ENCODE data around the gene CAPRIN1. TPM values are rescaled to one million over a fixed set of nuclear protein-coding genes. Genes with fewer than 3 reads are reported as not detected.

The CAPRIN1 gene
- total RNA-seq, 2 experiments from 2014 or later, result 202 to 221 TPM

DNA sequence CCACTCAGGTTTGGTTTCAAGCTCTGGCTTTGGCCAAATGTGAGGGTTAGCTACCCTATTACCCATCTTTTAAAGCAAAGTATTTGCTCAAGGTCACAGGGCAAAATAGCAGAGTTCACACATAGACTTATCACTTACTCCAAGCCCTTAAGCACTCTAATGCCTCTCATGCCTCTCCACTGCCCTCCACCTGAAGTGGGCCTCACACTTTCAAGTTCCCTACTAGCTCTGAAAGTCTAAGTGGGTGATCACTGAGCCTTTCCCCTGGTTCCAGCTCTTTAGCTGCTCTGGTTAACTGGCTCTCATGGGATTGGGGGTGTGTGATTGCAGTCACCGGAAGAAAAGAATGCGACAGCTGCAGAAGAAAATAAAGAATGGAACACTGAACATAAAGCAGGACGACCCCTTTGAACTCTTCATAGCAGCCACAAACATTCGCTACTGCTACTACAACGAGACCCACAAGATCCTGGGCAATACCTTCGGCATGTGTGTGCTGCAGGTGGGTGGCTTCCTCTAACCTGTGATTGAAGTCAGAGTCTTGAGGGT lies 60.3 kb downstream of the CAPRIN1 start:
- Mint-ChIP-seq H3K4me3 (no peak overlapping the region), H3K36me3 (ENCODE audit: low read depth) (peaks cover 44% of the 10 kb centered on the region), H3K27ac (no peak overlapping the region), H3K27me3 (no peaks in the 10 kb centered on the region), H3K9me3 (no peaks in the 10 kb centered on the region), H3K4me1 (peaks cover 20% of the 10 kb centered on the region)
- no peak for DNase-seq
- ChIA-PET CTCF (interaction anchor here (1.3 kb wide), 1 partner anchor 19 kb away, joined by 3 read pairs; no protein-coding TSS in a partner anchor), POLR2A (no interaction called here)

DNA sequence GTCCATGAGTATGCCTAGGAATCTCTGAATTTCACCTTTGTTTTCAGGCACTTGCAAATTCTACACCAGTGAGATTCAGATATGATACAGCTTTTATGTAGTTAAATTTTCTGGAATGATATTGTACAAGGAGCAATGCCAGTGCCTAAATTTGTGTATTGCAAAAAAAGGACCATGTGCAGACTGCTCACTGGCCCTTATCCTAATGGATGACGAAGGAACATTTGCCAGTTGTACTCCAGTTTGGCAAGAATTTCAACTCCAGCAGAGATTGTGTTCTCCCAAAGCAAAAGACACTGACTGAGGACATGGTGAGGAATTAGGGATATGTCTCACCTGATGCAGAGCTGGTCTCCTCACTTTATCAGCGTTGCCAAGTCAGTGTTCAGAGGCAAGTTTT lies 62.5 kb downstream of the CAPRIN1 start:
- no peaks in the 10 kb centered on the region for H3K9me3 Mint-ChIP-seq
- POLR2A ChIA-PET, result no interaction called here
- DNase-seq, result no peak

DNA sequence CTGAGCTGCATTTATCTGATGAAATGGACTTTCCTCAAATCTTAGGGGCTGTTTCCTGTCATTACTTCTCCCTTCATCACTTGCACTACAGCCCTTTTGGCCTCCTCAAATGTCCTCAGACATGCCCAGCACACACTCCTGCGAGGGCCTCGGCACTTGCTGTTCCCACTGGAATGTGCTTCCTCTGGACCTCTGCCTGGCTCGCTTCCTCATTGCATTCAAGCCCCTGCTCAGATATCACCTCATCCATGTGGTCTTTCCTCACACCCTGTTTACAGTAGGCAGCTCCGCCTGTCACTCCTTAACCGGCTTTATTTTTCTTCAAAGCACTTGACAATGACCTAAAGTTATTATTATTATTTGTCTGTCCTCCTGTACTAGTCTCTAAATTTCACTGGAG lies 62.9 kb downstream of the CAPRIN1 start:
- Mint-ChIP-seq H3K4me3 (no peak overlapping the region), H3K4me1 (no peaks in the 10 kb centered on the region), H3K9me3 (no peaks in the 10 kb centered on the region), H3K27ac (no peak overlapping the region), H3K36me3 (ENCODE audit: low read depth) (peaks cover 51% of the 10 kb centered on the region), H3K27me3 (no peaks in the 10 kb centered on the region)
- POLR2A ChIA-PET, result interaction anchor here (0.5 kb wide), 1 partner anchor 47 kb away, joined by 4 read pairs; no protein-coding TSS in a partner anchor
- CTCF ChIA-PET, result interaction anchor here (0.9 to 2.0 kb wide), 2 partner anchors 8 to 10 kb away, joined by 3 to 7 read pairs; partner anchors contain the start of gene NAT10
- DNase-seq, result no peak

More for the DNA sequence above, 62.5 kb downstream of the CAPRIN1 start:
- CTCF ChIA-PET, result interaction anchor here (0.6 to 2.0 kb wide), 3 partner anchors 9 to 42 kb away, joined by 3 to 7 read pairs (median 3); partner anchors contain the start of gene NAT10
- H3K27me3 Mint-ChIP-seq, result no peaks in the 10 kb centered on the region
- no peak overlapping the region for H3K27ac Mint-ChIP-seq
- peaks cover 4% of the 10 kb centered on the region for H3K4me1 Mint-ChIP-seq
- no peak overlapping the region for H3K4me3 Mint-ChIP-seq
- peaks cover 52% of the 10 kb centered on the region for H3K36me3 Mint-ChIP-seq (ENCODE audit: low read depth)

DNA sequence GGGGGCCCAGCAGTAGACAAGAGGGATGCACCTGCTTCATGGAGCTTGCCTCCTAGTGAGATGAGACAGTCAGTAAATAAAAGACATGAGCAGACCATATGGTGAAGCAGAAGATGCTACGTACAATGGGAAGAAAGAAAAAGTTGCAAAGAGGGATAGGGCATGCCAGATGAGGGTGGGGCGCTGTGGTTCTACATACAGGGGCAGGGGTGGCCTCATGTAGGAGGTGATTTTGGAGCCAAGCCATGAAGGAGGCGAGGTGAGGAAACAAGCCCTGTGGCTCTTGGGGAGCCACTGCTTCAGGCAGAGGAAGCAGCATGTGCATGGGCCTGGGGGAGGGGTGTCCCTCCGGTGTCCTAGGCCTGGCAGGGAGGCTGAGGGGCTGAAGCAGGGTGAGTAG lies 69.1 kb downstream of the CAPRIN1 start:
- DNase-seq, result no peak
- Mint-ChIP-seq H3K4me3 (no peak overlapping the region), H3K36me3 (ENCODE audit: low read depth) (peaks cover 54% of the 10 kb centered on the region), H3K9me3 (no peaks in the 10 kb centered on the region), H3K27ac (peak overlapping the region; percentile 72), H3K27me3 (no peaks in the 10 kb centered on the region), H3K4me1 (peaks cover 2% of the 10 kb centered on the region)
- CTCF ChIA-PET, result interaction anchor here (1.8 kb wide), 1 partner anchor 15 kb away, joined by 4 read pairs; no protein-coding TSS in a partner anchor
- POLR2A ChIA-PET, result interaction anchor here (0.7 kb wide), 1 partner anchor 50 kb away, joined by 3 read pairs; no protein-coding TSS in a partner anchor

DNA sequence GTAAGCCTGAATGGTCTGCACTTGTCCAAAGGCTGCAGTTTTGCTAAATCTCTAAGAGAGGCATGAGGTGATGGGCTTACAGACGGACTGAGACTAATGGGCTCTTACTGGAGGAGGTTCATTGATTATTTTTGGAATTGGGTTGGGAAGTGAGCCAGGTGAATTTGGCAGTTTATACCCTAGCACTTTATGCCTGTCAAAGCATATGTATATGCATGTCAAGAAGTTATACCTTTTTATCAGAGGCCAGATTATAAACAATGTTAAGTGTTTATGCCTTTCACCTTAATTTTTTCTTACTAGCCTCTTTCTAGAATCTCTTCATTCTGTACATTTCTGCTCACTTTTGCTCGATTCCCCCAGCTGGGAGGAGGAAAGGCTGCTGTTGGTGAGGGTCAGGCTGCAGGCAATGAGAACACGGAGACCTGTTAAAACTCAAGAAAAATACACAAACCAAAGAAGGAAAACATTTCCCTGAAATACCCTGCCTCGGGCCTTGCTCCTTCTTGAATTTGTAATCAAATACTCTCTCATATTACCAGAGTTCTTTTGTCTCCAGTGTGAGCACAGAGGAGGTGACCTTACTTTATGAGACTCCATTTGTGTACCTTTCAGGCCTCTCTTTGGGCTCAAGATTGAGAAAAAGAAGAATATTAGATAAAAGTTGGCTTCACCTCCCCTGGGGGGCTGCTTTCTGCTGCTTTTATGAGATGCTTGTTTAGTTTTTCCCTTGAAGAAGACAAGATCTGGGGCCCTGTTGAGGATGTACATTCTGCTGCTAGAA lies 73.5 kb downstream of the CAPRIN1 start:
- H3K4me3 Mint-ChIP-seq, result no peak overlapping the region
- no peaks in the 10 kb centered on the region for H3K9me3 Mint-ChIP-seq
- peaks cover 2% of the 10 kb centered on the region for H3K4me1 Mint-ChIP-seq
- peaks cover 52% of the 10 kb centered on the region for H3K36me3 Mint-ChIP-seq (ENCODE audit: low read depth)
- POLR2A ChIA-PET, result no interaction called here
- no peak overlapping the region for H3K27ac Mint-ChIP-seq
- no peak for DNase-seq
- CTCF ChIA-PET, result interaction anchor here (1.0 kb wide), 1 partner anchor 18 kb away, joined by 3 read pairs; no protein-coding TSS in a partner anchor
- H3K27me3 Mint-ChIP-seq, result no peaks in the 10 kb centered on the region

DNA sequence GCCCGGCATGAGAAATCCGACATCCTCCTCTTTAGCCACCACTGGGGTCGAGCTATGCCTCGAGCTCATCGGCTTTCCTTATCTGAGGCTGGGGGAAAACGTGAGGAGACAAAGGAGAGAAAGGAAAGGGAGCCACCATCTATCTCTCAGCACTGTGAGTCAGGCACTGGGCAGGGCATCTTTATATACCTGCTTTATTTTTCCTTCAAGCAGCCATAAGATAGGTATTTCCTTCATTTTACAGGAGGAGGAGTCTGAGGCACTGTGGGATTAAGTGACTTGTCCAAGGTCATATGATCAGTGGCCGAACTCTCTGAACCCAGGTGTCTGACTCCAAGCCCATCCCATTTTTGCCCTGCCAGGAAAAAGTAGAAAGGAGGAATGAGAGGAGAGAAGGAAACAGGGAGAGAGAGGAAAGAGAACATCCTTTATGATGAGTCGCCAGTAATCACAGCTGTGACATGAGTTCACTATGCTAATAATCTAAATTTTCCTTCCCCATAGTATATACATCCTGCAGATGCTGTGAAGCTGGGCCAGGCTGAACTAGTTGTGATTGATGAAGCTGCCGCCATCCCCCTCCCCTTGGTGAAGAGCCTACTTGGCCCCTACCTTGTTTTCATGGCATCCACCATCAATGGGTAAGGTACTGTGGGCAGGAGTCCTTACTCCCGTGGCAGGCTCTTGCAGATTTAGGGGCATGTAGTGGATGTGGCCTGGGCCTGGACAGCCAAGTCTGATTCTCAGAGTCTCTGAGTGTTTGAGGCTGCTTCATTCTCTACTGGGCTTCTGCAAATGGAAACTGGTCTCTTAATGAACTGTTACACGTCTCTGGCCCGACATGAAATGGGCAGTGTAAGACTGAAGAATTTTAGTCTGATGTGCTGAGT lies 75.7 kb downstream of the CAPRIN1 start:
- H3K27ac Mint-ChIP-seq, result no peak overlapping the region
- DNase-seq, result no peak
- ChIA-PET CTCF (interaction anchor here (0.6 to 0.9 kb wide), 2 partner anchors 11 to 46 kb away, joined by 3 to 5 read pairs; no protein-coding TSS in a partner anchor), POLR2A (no interaction called here)
- H3K4me3 Mint-ChIP-seq, result no peak overlapping the region
- H3K9me3 Mint-ChIP-seq, result no peaks in the 10 kb centered on the region
- H3K36me3 Mint-ChIP-seq (ENCODE audit: low read depth), result peaks cover 51% of the 10 kb centered on the region
- H3K4me1 Mint-ChIP-seq, result peaks cover 2% of the 10 kb centered on the region
- no peaks in the 10 kb centered on the region for H3K27me3 Mint-ChIP-seq

DNA sequence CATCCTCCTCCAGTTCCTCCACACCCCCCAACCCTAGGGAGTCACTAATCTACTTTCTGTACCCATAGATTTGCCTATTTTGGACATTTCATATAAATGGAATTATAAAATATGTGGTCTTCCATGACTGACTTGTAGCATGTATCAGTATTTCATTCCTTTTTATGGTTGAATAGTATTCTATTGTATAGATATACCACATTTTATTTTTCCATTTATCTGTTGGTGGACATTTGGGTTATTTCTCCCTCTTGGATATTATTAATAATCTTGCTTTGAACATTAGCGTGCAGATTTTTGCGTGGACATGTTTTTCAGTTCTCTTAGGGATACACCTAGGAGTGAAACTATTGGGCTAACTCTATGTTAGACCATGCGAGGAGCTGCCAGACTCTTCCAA lies 77.3 kb downstream of the CAPRIN1 start:
- Mint-ChIP-seq H3K27me3 (no peaks in the 10 kb centered on the region), H3K4me1 (no peaks in the 10 kb centered on the region), H3K27ac (no peak overlapping the region), H3K36me3 (ENCODE audit: low read depth) (peaks cover 40% of the 10 kb centered on the region), H3K9me3 (no peaks in the 10 kb centered on the region), H3K4me3 (no peak overlapping the region)
- CTCF ChIA-PET, result interaction anchor here (0.8 kb wide), 1 partner anchor 10 kb away, joined by 3 read pairs; no protein-coding TSS in a partner anchor
- DNase-seq, result no peak
- POLR2A ChIA-PET, result no interaction called here

DNA sequence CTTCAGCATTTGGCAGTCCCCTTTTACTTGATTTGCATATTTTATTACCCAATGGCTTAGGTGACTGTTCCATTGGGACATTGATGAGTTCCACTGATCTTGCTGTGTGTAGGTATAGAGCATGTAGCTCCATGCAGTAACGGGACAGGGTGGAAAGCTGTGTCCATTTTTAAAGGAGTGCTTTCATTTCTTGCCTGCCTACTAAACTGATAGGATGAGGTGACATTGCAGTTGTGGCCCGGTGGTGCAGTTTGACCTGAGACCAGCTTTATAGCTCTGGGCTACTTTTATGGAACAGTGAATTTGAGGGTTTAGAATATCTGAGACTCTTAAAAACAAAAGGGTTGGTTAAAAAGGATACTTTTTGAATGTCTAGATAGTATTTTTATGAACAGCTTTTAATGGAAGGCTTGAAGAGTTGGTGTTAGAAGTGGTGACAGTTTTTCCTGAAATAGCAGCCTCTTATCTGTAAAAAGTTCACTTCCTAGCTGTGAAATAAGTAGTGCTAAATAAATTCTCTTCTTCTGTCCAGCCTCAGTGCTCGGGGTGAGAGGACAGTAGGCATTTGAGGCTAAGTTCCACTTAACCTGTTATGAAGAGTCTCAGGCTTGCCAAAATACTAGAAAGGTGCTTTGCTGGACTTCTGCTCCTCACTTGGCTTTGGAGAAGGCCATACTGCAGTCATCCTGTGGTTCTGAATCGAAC lies 80.9 kb downstream of the CAPRIN1 start:
- DNase-seq, result no peak

DNA sequence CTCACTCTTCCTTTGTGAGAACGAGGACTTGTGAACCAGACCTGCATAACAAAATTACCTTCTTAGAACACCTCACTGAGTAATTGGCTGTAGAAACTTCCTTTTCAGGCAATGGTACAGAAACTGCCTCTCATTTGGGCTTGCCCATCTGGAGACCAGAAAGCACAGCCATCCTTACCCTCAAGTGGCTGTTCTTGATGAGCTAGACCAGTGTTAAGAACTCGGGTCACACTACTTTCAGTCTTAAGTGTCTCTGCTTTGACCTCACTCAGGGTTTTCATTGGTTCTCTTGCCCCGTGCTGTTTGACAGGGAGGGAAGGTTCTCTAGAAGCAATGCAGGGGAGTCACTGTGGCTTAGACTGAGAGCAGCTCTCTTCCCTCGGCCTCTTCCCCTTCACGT lies 83.2 kb downstream of the CAPRIN1 start:
- ChIA-PET CTCF (interaction anchor here (0.9 to 1.4 kb wide), 2 partner anchors 10 to 20 kb away, joined by 3 read pairs; no protein-coding TSS in a partner anchor), POLR2A (interaction anchor here (0.7 kb wide), 1 partner anchor 11 kb away, joined by 3 read pairs; no protein-coding TSS in a partner anchor)
- Mint-ChIP-seq H3K4me3 (no peak overlapping the region), H3K36me3 (ENCODE audit: low read depth) (peaks cover 40% of the 10 kb centered on the region), H3K4me1 (peaks cover 8% of the 10 kb centered on the region), H3K27ac (no peak overlapping the region), H3K9me3 (no peaks in the 10 kb centered on the region), H3K27me3 (no peaks in the 10 kb centered on the region)
- no peak for DNase-seq

More for the DNA sequence above, 80.9 kb downstream of the CAPRIN1 start:
- Mint-ChIP-seq H3K27ac (no peak overlapping the region), H3K27me3 (no peaks in the 10 kb centered on the region), H3K9me3 (no peaks in the 10 kb centered on the region), H3K36me3 (ENCODE audit: low read depth) (peaks cover 36% of the 10 kb centered on the region), H3K4me3 (no peak overlapping the region), H3K4me1 (peaks cover 8% of the 10 kb centered on the region)
- CTCF ChIA-PET, result interaction anchor here (0.5 to 1.4 kb wide), 3 partner anchors 15 to 47 kb away, joined by 3 to 4 read pairs (median 3); no protein-coding TSS in a partner anchor
- POLR2A ChIA-PET, result no interaction called here

DNA sequence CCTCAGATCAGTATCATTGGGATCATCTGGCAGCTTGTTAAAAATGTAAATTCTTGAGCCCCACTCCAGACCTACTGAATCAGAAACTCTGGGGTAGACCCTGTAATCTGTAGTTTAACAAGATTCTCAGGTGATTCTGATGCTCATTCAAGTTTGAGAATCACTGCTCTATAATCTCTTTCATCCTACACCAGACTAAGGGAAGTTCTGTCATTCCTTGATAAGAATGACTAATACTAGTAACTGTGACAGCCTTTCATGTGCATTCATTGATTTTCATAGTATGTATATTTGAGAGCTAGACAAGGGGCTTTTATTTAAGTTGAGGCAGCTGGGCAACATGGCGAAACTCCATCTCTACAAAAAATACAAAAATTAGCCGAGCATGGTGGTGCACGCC lies 83.9 kb downstream of the CAPRIN1 start:
- DNase-seq, result no peak
- Mint-ChIP-seq H3K27ac (no peak overlapping the region), H3K4me1 (peaks cover 8% of the 10 kb centered on the region), H3K9me3 (no peaks in the 10 kb centered on the region), H3K4me3 (no peak overlapping the region), H3K27me3 (no peaks in the 10 kb centered on the region), H3K36me3 (ENCODE audit: low read depth) (peaks cover 41% of the 10 kb centered on the region)
- ChIA-PET CTCF (interaction anchor here (0.7 to 1.4 kb wide), 7 partner anchors 9 to 513 kb away, joined by 3 to 5 read pairs (median 3); no protein-coding TSS in a partner anchor), POLR2A (no interaction called here)

DNA sequence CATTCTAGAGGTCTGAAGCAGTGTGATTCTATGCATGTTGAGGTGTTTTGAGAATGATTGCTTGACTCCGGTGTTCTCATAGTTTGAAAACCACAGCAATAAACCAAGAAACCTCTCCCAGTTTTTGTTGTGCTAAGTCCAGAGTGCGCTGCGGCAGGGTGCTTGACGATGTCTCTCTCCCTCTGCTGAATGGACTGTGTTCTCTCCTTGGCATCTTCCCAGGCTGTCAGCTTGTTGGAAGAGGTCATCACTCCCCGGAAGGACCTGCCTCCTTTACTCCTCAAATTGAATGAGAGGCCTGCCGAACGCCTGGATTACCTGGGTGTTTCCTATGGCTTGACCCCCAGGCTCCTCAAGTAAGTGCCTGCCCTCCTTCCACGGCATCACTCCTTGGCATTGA lies 84.9 kb downstream of the CAPRIN1 start:
- peaks cover 8% of the 10 kb centered on the region for H3K4me1 Mint-ChIP-seq
- DNase-seq, result no peak
- ChIA-PET CTCF (interaction anchor here (0.7 to 1.0 kb wide), 3 partner anchors 11 to 37 kb away, joined by 3 read pairs; no protein-coding TSS in a partner anchor), POLR2A (interaction anchor here (0.6 kb wide), 1 partner anchor 58 kb away, joined by 4 read pairs; no protein-coding TSS in a partner anchor)
- no peak overlapping the region for H3K27ac Mint-ChIP-seq
- H3K36me3 Mint-ChIP-seq (ENCODE audit: low read depth), result peaks cover 38% of the 10 kb centered on the region
- H3K9me3 Mint-ChIP-seq, result no peaks in the 10 kb centered on the region
- no peaks in the 10 kb centered on the region for H3K27me3 Mint-ChIP-seq
- no peak overlapping the region for H3K4me3 Mint-ChIP-seq

DNA sequence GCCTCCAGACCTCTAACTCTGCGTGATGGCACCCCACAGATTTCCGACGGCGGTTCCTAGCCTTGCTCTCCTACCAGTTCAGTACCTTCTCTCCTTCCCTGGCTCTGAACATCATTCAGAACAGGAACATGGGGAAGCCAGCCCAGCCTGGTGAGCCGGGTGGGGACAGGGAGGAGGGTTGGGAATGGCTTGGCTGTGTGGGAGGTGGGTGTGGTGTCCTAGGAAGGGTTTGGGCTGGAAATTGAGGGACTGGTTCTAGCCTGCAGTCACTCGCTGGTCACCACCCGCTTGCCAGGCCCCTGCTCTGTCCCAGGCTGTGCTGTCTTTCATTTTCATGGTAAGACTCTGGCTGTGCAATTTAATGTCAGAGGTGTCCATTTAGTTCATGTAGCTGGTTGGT lies 87.8 kb downstream of the CAPRIN1 start:
- no peak overlapping the region for H3K4me3 Mint-ChIP-seq
- no peak overlapping the region for H3K27ac Mint-ChIP-seq
- peaks cover 4% of the 10 kb centered on the region for H3K4me1 Mint-ChIP-seq
- H3K36me3 Mint-ChIP-seq (ENCODE audit: low read depth), result peaks cover 46% of the 10 kb centered on the region
- ChIA-PET CTCF (interaction anchor here (1.0 to 1.2 kb wide), 2 partner anchors 30 to 39 kb away, joined by 3 read pairs; no protein-coding TSS in a partner anchor), POLR2A (no interaction called here)
- no peaks in the 10 kb centered on the region for H3K9me3 Mint-ChIP-seq
- no peaks in the 10 kb centered on the region for H3K27me3 Mint-ChIP-seq
- no peak for DNase-seq

Measured in activated CD4-positive, alpha-beta T cell treated with anti-CD3 and anti-CD28 coated beads, Interleukin-2, amount 10 ng/mL, durations not matched to agents 7 days and 5 days (primary cell).